Measurements from ENCODE around the gene CDKN2D.
A peak's percentile ranks its signal among the peaks of the same experiment; 100 is the strongest.
"Not testable (repeated sequence)": the region's sequence is repeated elsewhere in the genome, so short reads cannot be mapped to it uniquely, and the experiment has no call there.

Gene CDKN2D

GRCh38 chr19:10580979-10581631 is 12.3 kb upstream of the CDKN2D start:
- DNase-seq = peak; percentile 89

- no peak for DNase-seq
Observed at GRCh38 chr19:10577951-10578350, 9.2 kb upstream of the CDKN2D start.

GRCh38 chr19:10575011-10575716 is 6.4 kb upstream of the CDKN2D start:
- no peak for DNase-seq

GRCh38 chr19:10574462-10574861 is 5.7 kb upstream of the CDKN2D start:
- DNase-seq = no peak

- not testable (repeated sequence) for DNase-seq
Observed at GRCh38 chr19:10573793-10574192, 5.0 kb upstream of the CDKN2D start.

GRCh38 chr19:10568062-10568825 is 535 bp downstream of the CDKN2D start:
- DNase-seq = no peak

GRCh38 chr19:10567656-10568055 is 1.1 kb downstream of the CDKN2D start:
- DNase-seq = no peak

GRCh38 chr19:10566658-10567410 is 1.9 kb downstream of the CDKN2D start:
- DNase-seq = no peak

- DNase-seq = no peak
Observed at GRCh38 chr19:10566408-10566657, 2.4 kb downstream of the CDKN2D start.

- DNase-seq = peak; percentile 97
Observed at GRCh38 chr19:10565567-10566407, 3.0 kb downstream of the CDKN2D start, which contains the start of gene KRI1. TSS of gene KRI1 (minus strand) at chr19:10566010. CDS start at chr19:10565999, 11 bp downstream.

- peak; percentile 56 for DNase-seq
Observed at GRCh38 chr19:10565028-10565566, 3.7 kb downstream of the CDKN2D start.

- DNase-seq = no peak
Observed at GRCh38 chr19:10562609-10563008, 6.2 kb downstream of the CDKN2D start.

- no peak for DNase-seq
Observed at GRCh38 chr19:10560154-10560553, 8.6 kb downstream of the CDKN2D start.

- no peak for DNase-seq
Observed at GRCh38 chr19:10557603-10558197, 11.1 kb downstream of the CDKN2D start.

GRCh38 chr19:10555610-10555973 is 13.2 kb downstream of the CDKN2D start:
- no peak for DNase-seq

- no peak for DNase-seq
Observed at GRCh38 chr19:10554760-10555609, 13.8 kb downstream of the CDKN2D start.

- DNase-seq = no peak
Observed at GRCh38 chr19:10553943-10554381, 14.8 kb downstream of the CDKN2D start.

GRCh38 chr19:10553087-10553667 is 15.6 kb downstream of the CDKN2D start:
- DNase-seq = no peak

- no peak for DNase-seq
Observed at GRCh38 chr19:10552510-10553053, 16.2 kb downstream of the CDKN2D start.

Data from fibroblast of skin of scalp (primary cell).